Measurements from ENCODE around the gene TRMT61A. TPM values are rescaled to one million over a fixed set of nuclear protein-coding genes. Genes with fewer than 3 reads are reported as not detected.

Gene TRMT61A
- total RNA-seq, 1 experiment from 2014 or later = 22.5 TPM

DNA sequence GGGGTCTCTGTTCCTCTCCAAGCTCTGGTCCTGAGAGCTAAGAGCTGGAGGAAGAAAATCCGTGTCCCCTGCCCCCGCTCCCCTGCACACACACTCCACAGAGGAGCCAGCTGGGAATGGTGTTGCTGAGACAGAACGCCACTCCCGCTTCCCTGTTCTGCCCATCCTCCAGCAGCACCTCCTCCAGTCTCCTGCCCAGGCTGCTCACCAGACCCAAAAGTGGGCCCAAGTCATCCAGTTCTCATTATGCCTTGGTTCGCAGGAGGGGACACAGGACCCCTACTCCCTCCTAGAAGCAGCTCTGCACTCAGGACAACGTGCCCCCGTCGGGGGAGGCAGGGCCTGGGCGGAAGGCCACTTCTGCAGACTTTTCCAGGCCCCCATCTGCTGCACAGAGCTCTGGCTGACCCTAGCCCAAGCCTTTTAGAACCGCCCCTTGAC is 830 bp upstream of the TRMT61A start:
- Histone ChIP-seq H3K4me3 (peak overlapping the region; percentile 79), H3K27ac (no peak overlapping the region), H3K27me3 (ENCODE audit: insufficient read depth, low read depth) (no peaks in the 10 kb centered on the region), H3K79me2 (ENCODE audit: low read depth) (peaks cover 44% of the 10 kb centered on the region), H3K9me3 (ENCODE audit: insufficient read depth, low read depth) (no peaks in the 10 kb centered on the region), H4K20me1 (ENCODE audit: insufficient read depth) (peaks cover 32% of the 10 kb centered on the region), H3K4me1 (replicated peaks; ENCODE audit: insufficient read depth) (peaks cover 23% of the 10 kb centered on the region), H3K36me3 (ENCODE audit: low read depth) (0 out of 2 replicates have a peak, but pooled peaks cover 12% of the 10 kb centered on the region), H2AFZ (peak overlapping the region; percentile 87), H3K9me2 (ENCODE audit: insufficient read depth) (no peaks in the 10 kb centered on the region), H3K4me2 (peak overlapping the region; percentile 97), H3F3A (ENCODE audit: insufficient read depth, low read depth) (peaks cover 44% of the 10 kb centered on the region)
- TF ChIP-seq EZH2 (IDR thresholded peaks at IDR 0.05; ENCODE audit: low read depth) = no peak
- TF ChIP-seq, protein P1, sequence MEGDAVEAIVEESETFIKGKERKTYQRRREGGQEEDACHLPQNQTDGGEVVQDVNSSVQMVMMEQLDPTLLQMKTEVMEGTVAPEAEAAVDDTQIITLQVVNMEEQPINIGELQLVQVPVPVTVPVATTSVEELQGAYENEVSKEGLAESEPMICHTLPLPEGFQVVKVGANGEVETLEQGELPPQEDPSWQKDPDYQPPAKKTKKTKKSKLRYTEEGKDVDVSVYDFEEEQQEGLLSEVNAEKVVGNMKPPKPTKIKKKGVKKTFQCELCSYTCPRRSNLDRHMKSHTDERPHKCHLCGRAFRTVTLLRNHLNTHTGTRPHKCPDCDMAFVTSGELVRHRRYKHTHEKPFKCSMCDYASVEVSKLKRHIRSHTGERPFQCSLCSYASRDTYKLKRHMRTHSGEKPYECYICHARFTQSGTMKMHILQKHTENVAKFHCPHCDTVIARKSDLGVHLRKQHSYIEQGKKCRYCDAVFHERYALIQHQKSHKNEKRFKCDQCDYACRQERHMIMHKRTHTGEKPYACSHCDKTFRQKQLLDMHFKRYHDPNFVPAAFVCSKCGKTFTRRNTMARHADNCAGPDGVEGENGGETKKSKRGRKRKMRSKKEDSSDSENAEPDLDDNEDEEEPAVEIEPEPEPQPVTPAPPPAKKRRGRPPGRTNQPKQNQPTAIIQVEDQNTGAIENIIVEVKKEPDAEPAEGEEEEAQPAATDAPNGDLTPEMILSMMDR (conservative IDR thresholded peaks at IDR 0.05) = no peak
- intact Hi-C loops (cut with micrococcal nuclease; ENCODE audit: unreplicated experiment) = no loop called here
- DNase-seq = peak in 1 of 2 experiments; percentile 40
- CTCF ChIA-PET = interaction anchor here (0.8 to 1.9 kb wide), 2 partner anchors 10 to 11 kb away, joined by 3 to 10 read pairs; no protein-coding TSS in a partner anchor
- POLR2A ChIA-PET (ENCODE audit: unreplicated experiment) = interaction anchor here (0.6 to 1.0 kb wide), 5 partner anchors 13 to 69 kb away, joined by 3 to 6 read pairs (median 3); no protein-coding TSS in a partner anchor
- BruUV-seq (replicated peaks) = no TSS peak

DNA sequence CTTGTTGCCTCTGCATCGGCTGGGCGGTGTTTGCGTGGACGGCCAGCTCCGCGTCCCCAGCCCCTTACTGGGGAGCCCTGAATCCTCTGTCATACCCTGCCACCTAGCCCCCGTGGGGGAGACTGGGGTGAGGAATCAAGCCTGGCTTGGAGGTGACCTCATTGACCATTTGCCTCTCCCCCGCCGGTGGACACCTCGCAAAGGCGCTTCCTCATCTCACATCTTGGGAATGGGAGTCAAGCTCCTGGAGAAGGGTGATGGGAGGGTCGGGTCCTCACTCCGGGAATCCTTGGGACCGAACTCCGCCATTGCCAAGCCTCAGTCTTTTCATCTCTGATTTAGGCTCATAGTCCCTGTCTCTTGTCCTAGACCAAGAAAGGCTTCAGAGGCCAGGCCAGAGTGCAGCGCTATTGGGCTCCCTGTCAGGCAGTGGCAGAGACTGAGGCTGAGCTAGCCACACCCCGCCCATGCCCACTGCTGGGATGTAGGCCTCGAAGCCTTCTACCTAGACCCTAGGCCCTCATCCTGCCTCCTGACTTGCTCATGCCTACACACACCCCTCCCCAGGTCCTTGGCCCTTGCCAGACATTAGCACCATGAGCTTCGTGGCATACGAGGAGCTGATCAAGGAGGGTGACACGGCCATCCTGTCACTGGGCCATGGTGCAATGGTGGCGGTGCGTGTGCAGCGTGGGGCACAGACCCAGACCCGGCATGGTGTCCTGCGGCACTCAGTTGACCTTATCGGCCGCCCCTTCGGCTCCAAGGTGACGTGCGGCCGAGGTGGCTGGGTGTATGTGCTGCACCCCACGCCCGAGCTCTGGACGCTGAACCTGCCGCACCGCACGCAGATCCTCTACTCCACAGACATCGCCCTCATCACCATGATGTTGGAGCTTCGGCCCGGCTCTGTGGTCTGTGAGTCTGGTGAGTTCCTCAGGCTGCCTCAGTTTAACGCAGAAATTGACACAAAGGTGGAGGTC is 678 bp downstream of the TRMT61A start:
- ChIA-PET CTCF (interaction anchor here (0.6 to 1.9 kb wide), 4 partner anchors 12 to 194 kb away, joined by 4 to 10 read pairs (median 4); no protein-coding TSS in a partner anchor), POLR2A (ENCODE audit: unreplicated experiment) (interaction anchor here (0.5 to 1.2 kb wide), 3 partner anchors 10 to 224 kb away, joined by 3 to 10 read pairs (median 5); no protein-coding TSS in a partner anchor)
- peaks cover 18% of the 10 kb centered on the region; the same call in 1 of the 2 replicates for H3K36me3 ChIP-seq (ENCODE audit: low read depth)
- H2AFZ ChIP-seq = peak overlapping the region; percentile 85
- no peaks in the 10 kb centered on the region for H3K9me2 ChIP-seq (ENCODE audit: insufficient read depth)
- no peaks in the 10 kb centered on the region for H3K9me3 ChIP-seq (ENCODE audit: insufficient read depth, low read depth)
- H3K79me2 ChIP-seq (ENCODE audit: low read depth) = peaks cover 44% of the 10 kb centered on the region
- H3K4me1 ChIP-seq (replicated peaks; ENCODE audit: insufficient read depth) = peaks cover 23% of the 10 kb centered on the region
- peaks cover 29% of the 10 kb centered on the region; the same call in 1 of the 2 replicates for H3F3A ChIP-seq (ENCODE audit: insufficient read depth, low read depth)
- no peak for DNase-seq
- H4K20me1 ChIP-seq (ENCODE audit: insufficient read depth) = peaks cover 34% of the 10 kb centered on the region
- TF ChIP-seq, protein P1 (conservative IDR thresholded peaks at IDR 0.05) = no peak
- TF ChIP-seq EZH2 (IDR thresholded peaks at IDR 0.05; ENCODE audit: low read depth) = no peak
- peak overlapping the region; percentile 6; the same call in 1 of the 2 replicates for H3K27ac ChIP-seq
- no peaks in the 10 kb centered on the region for H3K27me3 ChIP-seq (ENCODE audit: insufficient read depth, low read depth)
- intact Hi-C loops (cut with micrococcal nuclease; ENCODE audit: unreplicated experiment) = loop anchor here (1.0 kb wide), 1 partner anchor 11 kb away; no protein-coding TSS in a partner anchor
- H3K4me2 ChIP-seq = peak overlapping the region; percentile 95
- TSS peak; percentile 62 for BruUV-seq (replicated peaks)
- H3K4me3 ChIP-seq = peak overlapping the region; percentile 79

DNA sequence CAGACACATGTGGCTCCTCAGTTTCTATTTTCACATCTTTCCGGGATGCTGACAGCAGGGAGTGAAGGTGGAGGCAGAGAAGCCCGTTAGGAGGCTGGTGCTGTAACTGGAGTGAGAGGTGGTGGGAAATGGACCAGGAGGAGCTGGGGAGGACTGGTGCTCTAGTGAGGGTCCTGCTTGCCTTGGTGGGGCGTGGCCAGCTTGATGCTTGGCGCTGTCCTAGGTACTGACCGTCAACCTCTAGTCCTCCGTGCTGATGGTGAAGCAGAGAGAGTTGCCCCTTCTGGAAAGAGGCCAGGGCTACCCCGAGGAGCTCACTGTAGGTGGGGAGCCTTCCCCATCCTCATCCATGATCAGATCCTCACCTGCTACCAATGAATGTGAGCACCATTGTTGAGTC is 1.4 kb downstream of the TRMT61A start:
- H3K79me2 ChIP-seq (ENCODE audit: low read depth) = peaks cover 44% of the 10 kb centered on the region
- peaks cover 23% of the 10 kb centered on the region for H3K4me1 ChIP-seq (replicated peaks; ENCODE audit: insufficient read depth)
- peaks cover 24% of the 10 kb centered on the region; the same call in 1 of the 2 replicates for H3F3A ChIP-seq (ENCODE audit: insufficient read depth, low read depth)
- no peaks in the 10 kb centered on the region for H3K9me2 ChIP-seq (ENCODE audit: insufficient read depth)
- TF ChIP-seq, protein P1 (conservative IDR thresholded peaks at IDR 0.05) = no peak
- no peak for TF ChIP-seq EZH2 (IDR thresholded peaks at IDR 0.05; ENCODE audit: low read depth)
- H3K27me3 ChIP-seq (ENCODE audit: insufficient read depth, low read depth) = no peaks in the 10 kb centered on the region
- H4K20me1 ChIP-seq (ENCODE audit: insufficient read depth) = peaks cover 41% of the 10 kb centered on the region
- DNase-seq = no peak
- peak overlapping the region; percentile 95 for H3K4me2 ChIP-seq
- H3K36me3 ChIP-seq (ENCODE audit: low read depth) = peaks cover 18% of the 10 kb centered on the region; the same call in 1 of the 2 replicates
- no peak overlapping the region for H2AFZ ChIP-seq
- no TSS peak for BruUV-seq (replicated peaks)
- ChIA-PET POLR2A (ENCODE audit: unreplicated experiment) (interaction anchor here (1.2 kb wide), 1 partner anchor 10 kb away, joined by 5 read pairs; no protein-coding TSS in a partner anchor), CTCF (no interaction called here)
- H3K27ac ChIP-seq = no peak overlapping the region
- H3K4me3 ChIP-seq = peak overlapping the region; percentile 79; the same call in 1 of the 2 replicates
- H3K9me3 ChIP-seq (ENCODE audit: insufficient read depth, low read depth) = no peaks in the 10 kb centered on the region
- intact Hi-C loops (cut with micrococcal nuclease; ENCODE audit: unreplicated experiment) = no loop called here
